ENCODE data around the gene IL12RB1. TPM values are rescaled to one million over a fixed set of nuclear protein-coding genes. Genes with fewer than 3 reads are reported as not detected.

The IL12RB1 gene
- polyA plus RNA-seq, 3 donors from 2014 or later: 62.7 to 105 (median 83.3) TPM

DNA sequence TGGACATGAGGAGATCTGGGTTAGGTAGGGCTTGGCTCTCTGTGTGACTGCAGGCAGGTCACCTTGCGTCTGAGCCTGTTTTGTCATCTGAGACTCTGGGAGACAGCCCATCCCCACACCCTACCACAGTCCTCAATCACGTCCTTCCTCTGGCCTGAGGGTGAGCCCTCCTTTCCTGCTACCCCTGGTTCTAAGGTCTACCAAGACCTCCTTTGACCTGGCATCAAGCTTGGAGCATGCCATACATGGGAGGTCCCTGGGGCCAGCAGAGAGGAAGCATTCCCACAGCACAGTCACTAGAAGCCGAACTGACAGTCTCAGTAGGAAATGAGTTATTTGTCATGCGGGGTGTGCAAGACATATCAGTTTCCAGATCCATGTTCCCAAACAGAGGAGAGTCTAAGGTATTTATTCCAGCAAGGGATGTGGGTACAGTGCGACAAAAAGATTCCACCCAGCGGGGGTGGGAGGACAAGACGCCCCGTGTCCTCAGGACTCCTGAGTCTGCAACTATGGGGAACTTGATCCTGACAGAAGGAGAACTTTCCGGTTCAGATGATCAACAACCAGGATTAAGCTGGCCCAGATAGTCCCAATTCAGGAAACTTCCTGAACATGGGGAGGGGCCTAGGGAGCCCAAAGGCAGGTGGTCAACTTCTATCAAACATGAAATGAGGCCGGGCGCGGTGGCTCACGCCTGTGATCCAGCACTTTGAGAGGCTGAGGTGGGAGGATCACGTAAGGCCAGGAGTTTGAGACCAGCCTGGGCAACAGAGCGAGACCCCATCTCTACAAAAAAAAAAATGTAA lies 69.3 kb downstream of the IL12RB1 start:
- H3K27ac Mint-ChIP-seq: peak overlapping the region in 2 of 6 donors; percentile 40 to 45
- H3K9me3 Mint-ChIP-seq: no peaks in the 10 kb centered on the region
- H3K4me1 Mint-ChIP-seq: peaks cover 26 to 31% of the 10 kb centered on the region in 2 donors
- DNase-seq: no peak
- H3K36me3 Mint-ChIP-seq: peaks cover 7 to 26% (median 12%) of the 10 kb centered on the region in 3 donors
- H3K27me3 Mint-ChIP-seq (ENCODE audit: low read depth in 3 of 3): peaks cover 2 to 8% (median 4%) of the 10 kb centered on the region in 3 donors
- no peak overlapping the region for H3K4me3 Mint-ChIP-seq

- Mint-ChIP-seq H3K4me3 (no peak overlapping the region), H3K27ac (no peak overlapping the region)
These were observed 70.4 kb downstream of the IL12RB1 start for GRCh38 chr19:18016209-18016910.

DNA sequence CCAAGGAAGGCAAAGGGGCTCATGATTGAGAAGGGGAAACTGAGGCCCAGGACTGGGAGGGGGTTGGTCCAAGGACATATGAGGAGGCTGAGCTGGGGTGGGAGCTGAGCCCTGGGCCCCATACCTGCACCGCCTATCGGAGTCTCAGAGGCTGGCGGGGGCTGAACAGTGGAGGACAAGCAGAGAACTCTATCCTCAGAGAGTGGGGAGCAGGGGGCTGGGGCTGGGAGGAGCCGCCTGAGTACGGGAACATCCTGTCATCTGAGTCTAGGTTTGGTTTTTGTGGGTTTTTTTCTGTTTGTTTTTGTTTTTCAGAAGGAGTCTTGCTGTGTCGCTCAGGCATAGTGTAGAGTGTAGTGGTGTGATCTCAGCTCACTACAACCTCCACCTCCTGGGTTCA lies 72.5 kb downstream of the IL12RB1 start:
- H3K36me3 Mint-ChIP-seq: peaks cover 7 to 31% (median 12%) of the 10 kb centered on the region in 3 donors
- DNase-seq: no peak
- H3K9me3 Mint-ChIP-seq: no peaks in the 10 kb centered on the region
- no peak overlapping the region for H3K4me3 Mint-ChIP-seq
- peaks cover 7 to 8% of the 10 kb centered on the region in 2 donors for H3K4me1 Mint-ChIP-seq
- peaks cover 2 to 6% (median 2%) of the 10 kb centered on the region in 3 donors for H3K27me3 Mint-ChIP-seq (ENCODE audit: low read depth in 3 of 3)
- peak overlapping the region in 2 of 6 donors; percentile 29 to 59 for H3K27ac Mint-ChIP-seq

More at GRCh38 chr19:18016209-18016910, 70.4 kb downstream of the IL12RB1 start:
- peaks cover 7 to 29% (median 12%) of the 10 kb centered on the region in 3 donors for H3K36me3 Mint-ChIP-seq
- H3K9me3 Mint-ChIP-seq: no peaks in the 10 kb centered on the region
- peaks cover 16 to 20% of the 10 kb centered on the region in 2 donors for H3K4me1 Mint-ChIP-seq
- peaks cover 1 to 8% (median 2%) of the 10 kb centered on the region in 3 donors for H3K27me3 Mint-ChIP-seq (ENCODE audit: low read depth in 3 of 3)
- no peak for DNase-seq

DNA sequence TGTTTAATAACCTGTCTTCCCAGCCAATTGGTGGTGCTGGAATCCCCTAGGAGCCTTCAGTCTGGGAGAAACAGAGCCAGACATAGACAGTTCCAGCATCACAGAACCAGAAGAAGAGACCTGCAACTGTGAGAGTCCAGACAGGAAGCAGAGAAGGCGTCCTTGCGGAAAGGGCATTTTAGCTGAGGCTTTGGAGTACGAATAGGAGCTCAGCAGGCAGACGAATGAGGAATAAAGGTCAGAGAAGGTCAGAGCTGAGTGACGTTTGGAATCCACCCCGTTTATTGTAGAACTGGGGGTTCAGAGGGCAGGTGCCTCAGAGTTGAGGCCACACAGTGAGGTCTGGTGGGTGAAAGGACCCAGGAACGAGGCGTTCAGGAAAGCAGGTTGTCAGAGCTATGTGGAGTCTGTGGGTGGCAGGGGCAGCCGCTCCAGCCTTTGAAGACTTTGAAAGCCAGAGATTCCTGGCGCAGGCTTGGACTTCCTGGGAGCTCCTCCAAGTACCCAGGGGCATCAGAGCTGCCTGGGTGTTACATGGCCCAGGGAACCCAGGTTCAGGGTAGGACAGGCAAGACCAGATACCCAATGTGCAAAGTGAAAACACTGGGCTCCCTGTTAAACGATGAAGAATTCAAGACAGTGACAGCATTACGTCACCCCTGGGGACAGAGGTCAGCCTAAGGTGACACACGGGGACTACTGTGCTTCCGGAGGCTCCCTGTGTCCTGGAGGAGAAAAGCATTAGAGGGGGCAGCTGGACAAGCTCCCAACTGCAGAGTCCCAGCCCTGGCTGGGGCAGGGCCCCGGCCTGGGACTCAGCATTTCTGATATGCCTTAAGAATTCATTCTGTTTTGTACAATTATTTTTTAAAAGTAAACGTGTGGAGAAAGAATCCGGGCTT lies 73.3 kb downstream of the IL12RB1 start:
- no peak overlapping the region for H3K4me3 Mint-ChIP-seq
- H3K27me3 Mint-ChIP-seq (ENCODE audit: low read depth in 3 of 3): peaks cover 6 to 9% (median 7%) of the 10 kb centered on the region in 3 donors
- peaks cover 14 to 15% of the 10 kb centered on the region in 2 donors for H3K4me1 Mint-ChIP-seq
- peak overlapping the region in 3 of 6 donors; percentile 13 to 39 (median 29) for H3K27ac Mint-ChIP-seq
- DNase-seq: no peak
- no peaks in the 10 kb centered on the region for H3K9me3 Mint-ChIP-seq
- H3K36me3 Mint-ChIP-seq: peaks cover 7 to 31% (median 12%) of the 10 kb centered on the region in 3 donors

DNA sequence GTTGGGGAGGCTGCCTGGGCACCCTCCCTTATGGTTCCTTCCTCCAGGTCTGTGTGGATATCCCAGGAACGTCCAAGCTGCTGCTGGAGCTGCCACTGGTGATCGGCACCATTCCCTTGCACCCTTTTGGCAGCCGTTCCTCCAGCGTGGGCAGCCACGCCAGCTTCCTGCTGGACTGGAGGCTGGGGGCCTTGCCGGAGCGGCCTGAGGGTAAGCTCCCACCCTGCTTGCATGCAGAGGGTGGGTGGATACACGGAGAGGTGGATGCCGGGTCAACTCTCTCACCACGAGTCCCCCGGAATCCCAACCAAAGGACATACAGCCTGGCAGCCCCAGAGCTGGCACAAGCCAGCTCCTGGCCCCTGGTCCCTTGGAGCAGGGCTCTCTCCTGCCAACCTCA lies 76.6 kb downstream of the IL12RB1 start:
- DNase-seq: no peak
- H3K4me1 Mint-ChIP-seq: peaks cover 27 to 31% of the 10 kb centered on the region in 2 donors
- H3K36me3 Mint-ChIP-seq: peaks cover 7 to 29% (median 9%) of the 10 kb centered on the region in 3 donors
- no peak overlapping the region for H3K27ac Mint-ChIP-seq
- no peak overlapping the region for H3K4me3 Mint-ChIP-seq
- H3K27me3 Mint-ChIP-seq (ENCODE audit: low read depth in 3 of 3): peaks cover 5 to 20% (median 11%) of the 10 kb centered on the region in 3 donors
- no peaks in the 10 kb centered on the region for H3K9me3 Mint-ChIP-seq

DNA sequence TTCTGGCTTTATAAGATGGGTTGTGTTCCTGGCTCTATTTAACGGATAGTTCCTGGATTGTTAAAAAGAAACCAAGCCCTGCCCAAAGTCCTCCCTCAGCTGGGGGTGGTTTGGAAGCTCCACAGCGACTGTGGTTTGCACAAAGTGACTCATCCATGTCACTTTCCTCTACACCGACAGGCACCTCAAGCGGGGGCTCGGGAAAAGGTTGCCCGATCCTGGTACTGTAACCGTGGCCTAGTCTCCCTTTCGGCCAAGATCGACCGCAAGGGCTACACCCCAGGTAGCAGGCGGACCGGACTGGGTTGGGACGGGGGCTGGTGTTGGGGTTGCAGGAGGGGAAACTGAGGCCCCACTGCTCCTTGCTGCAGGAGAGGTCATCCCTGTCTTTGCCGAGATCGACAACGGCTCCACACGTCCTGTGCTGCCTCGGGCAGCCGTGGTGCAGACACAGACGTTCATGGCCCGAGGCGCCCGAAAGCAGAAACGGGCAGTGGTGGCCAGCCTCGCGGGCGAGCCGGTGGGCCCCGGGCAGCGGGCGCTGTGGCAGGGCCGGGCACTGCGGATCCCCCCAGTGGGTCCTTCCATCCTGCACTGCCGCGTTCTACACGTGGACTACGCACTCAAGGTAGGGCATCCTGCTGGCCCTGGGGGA lies 77.2 kb downstream of the IL12RB1 start:
- Mint-ChIP-seq H3K4me1 (peaks cover 27 to 31% of the 10 kb centered on the region in 2 donors), H3K36me3 (peaks cover 7 to 25% (median 7%) of the 10 kb centered on the region in 3 donors), H3K27ac (peak overlapping the region in 1 of 6 donors; percentile 34), H3K9me3 (no peaks in the 10 kb centered on the region), H3K27me3 (ENCODE audit: low read depth in 3 of 3) (peaks cover 5 to 20% (median 11%) of the 10 kb centered on the region in 3 donors), H3K4me3 (no peak overlapping the region)
- DNase-seq: no peak

Other genes with a start within 250 kb of the IL12RB1 start
- gene JAK3, start 239.0 kb downstream of the IL12RB1 start, polyA plus RNA-seq: 10 to 100 TPM; 43.5 to 79.8 (median 47.4) TPM
- gene RPL18A, start 227.0 kb downstream of the IL12RB1 start, polyA plus RNA-seq: 1,000 to 10,000 TPM; 1,385 to 2,434 (median 1,562) TPM
- gene SLC5A5, start 215.0 kb downstream of the IL12RB1 start, polyA plus RNA-seq: 1 to 10 TPM in 1 of 3 donors, under 1 TPM in 1, not detected in 1; 0.75 to 1.4 TPM
- gene CCDC124, start 153.9 kb downstream of the IL12RB1 start, polyA plus RNA-seq: 10 to 100 TPM; 45.5 to 76.9 (median 52.1) TPM
- gene KCNN1, start 119.8 kb downstream of the IL12RB1 start, polyA plus RNA-seq: not detected
- 10 to 100 TPM; 31.4 to 39.2 (median 38.6) TPM for gene ARRDC2, start 78.8 kb downstream of the IL12RB1 start, polyA plus RNA-seq
- gene MAST3, start 10.8 kb upstream of the IL12RB1 start, polyA plus RNA-seq: 10 to 100 TPM in 2 of 3 donors, 1 to 10 TPM in 1; 7.3 to 39.1 (median 12.6) TPM
- gene PIK3R2, start 66.2 kb upstream of the IL12RB1 start, polyA plus RNA-seq: 1 to 10 TPM; 1.7 to 4.7 (median 3.5) TPM
- gene IFI30, start 86.9 kb upstream of the IL12RB1 start, polyA plus RNA-seq: 100 to 1,000 TPM in 1 of 3 donors, 10 to 100 TPM in 2; 49.0 to 184 (median 83.1) TPM
- 10 to 100 TPM; 12.2 to 17.7 (median 15.4) TPM for gene MPV17L2, start 106.3 kb upstream of the IL12RB1 start, polyA plus RNA-seq
- 1 to 10 TPM in 2 of 3 donors, under 1 TPM in 1; 0.77 to 1.1 (median 1.1) TPM for gene RAB3A, start 117.1 kb upstream of the IL12RB1 start, polyA plus RNA-seq
- not detected for gene PDE4C, start 139.5 kb upstream of the IL12RB1 start, polyA plus RNA-seq
- under 1 TPM in 1 of 3 donors, not detected in 2; 0.15 TPM for gene IQCN, start 187.5 kb upstream of the IL12RB1 start, polyA plus RNA-seq
- gene JUND, start 194.7 kb upstream of the IL12RB1 start, polyA plus RNA-seq: 10 to 100 TPM; 15.0 to 71.8 (median 54.7) TPM
- gene LSM4, start 236.1 kb upstream of the IL12RB1 start, polyA plus RNA-seq: 100 to 1,000 TPM; 128 to 189 (median 178) TPM